ENCODE results near the gene IMMP1L.
"Not testable (repeated sequence)": the region's sequence is repeated elsewhere in the genome, so short reads cannot be mapped to it uniquely, and the experiment has no call there.

The IMMP1L gene, protein sequence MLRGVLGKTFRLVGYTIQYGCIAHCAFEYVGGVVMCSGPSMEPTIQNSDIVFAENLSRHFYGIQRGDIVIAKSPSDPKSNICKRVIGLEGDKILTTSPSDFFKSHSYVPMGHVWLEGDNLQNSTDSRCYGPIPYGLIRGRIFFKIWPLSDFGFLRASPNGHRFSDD
- 2.2 to 5.1 reads per million in 2 donors for total RNA-seq

DNA sequence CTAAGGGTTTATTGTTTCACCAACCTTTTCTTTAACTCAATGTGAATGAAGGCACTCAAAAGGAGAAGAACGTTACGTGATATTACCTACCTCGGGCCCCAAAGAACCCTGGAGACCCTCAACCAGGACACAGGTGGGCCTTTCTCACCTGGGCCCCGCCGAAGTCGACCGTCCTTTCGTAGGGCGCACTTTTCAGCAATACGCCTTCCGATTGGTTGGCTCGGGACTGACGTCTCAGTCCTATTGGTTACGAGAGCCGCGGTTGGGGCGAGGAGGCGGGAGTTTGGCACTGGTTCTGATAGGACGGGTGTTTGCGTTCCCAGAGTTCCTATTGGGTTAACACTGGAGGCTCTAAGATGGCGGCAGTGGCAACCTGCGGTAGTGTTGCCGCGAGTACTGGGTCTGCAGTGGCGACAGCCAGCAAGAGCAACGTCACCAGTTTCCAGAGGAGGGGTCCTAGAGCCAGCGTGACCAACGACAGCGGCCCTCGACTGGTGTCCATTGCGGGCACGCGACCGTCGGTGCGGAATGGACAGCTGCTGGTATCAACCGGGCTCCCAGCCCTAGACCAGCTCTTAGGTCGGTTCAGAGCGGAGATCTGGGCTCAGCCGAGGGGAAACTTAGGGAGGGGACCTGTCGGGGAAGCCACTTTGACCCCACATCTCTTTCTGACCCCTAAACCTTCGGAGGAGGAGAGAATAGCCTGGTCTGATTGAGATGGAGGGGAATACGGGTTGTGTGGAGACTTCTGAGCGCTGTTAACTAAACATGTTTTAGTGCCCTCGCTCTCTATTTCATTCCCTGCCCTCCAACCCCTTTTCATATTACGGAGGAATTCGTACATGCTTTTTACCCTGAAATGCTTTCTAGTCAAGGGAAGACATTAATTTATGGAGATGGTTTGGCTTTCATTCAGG is at the start of gene IMMP1L, which contains the start of gene ELP4:
TSS of gene IMMP1L (minus strand) at position 194 of the 917 bp plus-strand sequence. CDS start 46,346 bp downstream, outside the sequence.
TSS of gene ELP4 (plus strand) at position 339 of the 917 bp plus-strand sequence. CDS start at position 357, 18 bp downstream.
- DNase-seq, result peak; percentile 79 to 97 (median 92)

DNA sequence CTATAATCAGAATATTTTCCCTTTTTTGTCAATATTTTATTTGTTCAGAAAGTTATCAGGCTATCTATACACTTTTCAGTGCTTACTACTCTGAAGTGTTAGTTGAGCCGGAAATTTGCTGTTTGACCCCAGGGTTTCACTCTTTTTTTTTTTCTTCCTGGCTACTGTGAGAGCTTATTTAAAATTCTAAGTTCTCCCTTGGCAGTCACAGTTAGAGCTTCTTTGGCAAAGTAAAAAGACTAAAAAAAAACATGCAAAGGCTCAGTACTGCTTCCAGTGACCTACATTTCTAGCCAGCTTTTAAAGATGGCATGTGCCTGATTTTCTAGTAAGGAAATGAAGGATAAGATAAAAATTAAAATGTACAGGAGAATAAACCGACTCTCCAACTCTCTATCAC is 48.6 kb upstream of the IMMP1L start:
- no peak for DNase-seq

DNA sequence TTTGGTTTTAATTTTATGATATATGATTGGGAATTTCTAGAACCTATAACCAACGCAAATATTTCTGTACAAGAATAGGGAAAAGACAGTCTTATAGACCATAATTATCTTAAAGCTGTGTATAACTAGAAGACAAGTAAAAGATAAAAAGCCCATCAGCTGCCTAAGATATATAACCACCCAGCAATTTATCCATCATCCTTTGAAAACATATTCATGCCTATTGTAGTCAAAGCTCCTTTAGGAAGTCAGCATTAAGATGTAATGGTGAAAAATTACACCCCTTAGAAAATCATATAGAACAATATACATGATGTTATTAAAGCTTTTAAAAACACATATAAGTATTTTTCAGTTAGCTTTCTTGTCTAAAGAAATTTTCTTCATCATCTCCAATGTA is 46.5 kb upstream of the IMMP1L start:
- no peak for DNase-seq

DNA sequence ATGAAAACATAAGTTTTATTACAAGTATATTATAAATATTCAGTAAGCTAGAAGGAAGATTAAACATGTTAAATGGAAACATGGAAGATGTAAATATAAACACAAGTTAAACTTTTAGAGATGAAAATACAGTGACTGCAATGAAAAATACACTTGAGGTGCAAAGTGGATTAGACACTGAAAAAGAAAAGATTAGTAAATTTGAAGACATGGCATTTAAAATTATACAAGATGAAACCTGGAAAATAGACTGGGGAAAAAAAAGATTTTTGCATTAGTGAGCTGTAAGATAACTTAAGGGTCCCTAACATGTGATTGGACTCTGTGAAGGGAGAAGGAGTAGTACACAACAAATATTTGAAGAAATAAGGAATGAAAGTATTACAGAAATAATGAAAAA is 33.4 kb upstream of the IMMP1L start:
- DNase-seq, result no peak

DNA sequence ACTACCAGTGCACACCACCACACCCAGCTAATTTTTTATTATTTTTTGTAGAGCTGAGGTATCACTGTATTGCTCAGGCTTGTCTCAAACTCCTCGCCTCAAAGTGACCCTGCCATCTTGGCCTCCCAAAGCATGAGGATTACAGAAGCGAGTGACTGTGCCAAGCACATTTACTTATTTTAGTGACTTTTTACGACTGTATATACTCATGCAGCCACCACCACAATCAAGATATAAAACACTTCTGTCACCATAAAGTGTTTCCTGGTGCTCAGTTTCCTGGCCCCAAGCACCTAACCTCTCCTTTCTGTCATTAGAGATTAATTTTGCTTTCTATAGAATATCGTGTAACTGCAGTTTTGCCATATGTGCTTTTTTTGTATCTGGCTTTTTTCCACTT is 26.1 kb upstream of the IMMP1L start:
- no peak for DNase-seq

DNA sequence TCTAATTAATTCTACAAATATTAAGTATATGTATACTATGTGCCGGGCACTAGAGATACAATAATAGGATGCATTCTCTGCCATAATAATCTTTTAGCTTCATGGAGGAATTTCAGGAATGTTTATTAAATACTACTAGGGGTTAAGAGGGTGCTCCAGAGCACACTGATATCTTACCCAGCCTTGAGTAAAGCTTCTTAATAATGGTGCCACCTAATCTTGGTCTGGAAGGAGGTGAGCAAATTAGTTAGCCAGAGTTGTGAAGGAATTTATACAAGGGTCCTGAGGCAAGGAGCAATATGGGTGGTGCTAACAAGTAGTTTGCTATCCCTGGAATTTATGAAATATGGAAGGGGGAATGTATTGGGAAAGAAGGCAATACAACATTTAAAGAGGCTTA is 21.9 kb upstream of the IMMP1L start:
- DNase-seq, result no peak

DNA sequence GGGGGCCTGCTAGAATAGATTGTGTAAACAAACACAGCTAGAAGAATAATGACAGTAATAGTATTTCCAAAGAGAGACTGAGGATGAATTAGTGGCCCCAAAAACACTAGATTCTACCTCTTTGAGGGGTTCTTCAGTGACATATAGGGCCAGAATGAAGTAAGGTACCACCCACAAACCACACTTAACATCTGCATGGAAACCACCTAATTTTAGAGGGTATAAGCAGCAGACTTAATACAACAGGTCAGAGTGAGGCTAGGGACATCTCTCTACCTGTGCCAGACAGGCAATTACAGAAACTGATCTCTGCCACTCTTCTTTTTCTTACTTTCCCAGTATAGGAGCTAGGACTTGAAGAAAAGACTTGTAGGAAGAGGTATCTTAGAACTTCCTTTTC is 20.3 kb upstream of the IMMP1L start:
- DNase-seq, result peak in 1 of 5 experiments; percentile 1

DNA sequence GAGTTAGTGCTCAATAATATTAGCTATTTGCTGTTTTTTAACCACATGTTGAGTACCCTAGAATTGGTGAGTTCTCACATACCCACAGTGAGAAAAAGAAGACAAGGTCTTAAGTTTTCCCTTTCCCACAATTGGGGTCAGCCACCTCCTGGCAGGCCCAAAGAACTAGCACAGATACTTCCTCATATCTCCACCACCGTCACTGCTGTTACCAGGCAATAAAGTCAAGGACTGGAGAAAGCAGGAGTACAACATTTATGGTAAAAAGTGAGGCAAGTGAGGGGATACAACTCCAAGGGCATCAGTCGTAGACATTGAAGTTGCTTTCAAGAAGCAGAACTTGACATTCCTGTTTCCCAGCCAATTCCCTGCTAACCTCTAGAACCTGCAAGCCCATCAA is 19.8 kb upstream of the IMMP1L start:
- DNase-seq, result no peak

DNA sequence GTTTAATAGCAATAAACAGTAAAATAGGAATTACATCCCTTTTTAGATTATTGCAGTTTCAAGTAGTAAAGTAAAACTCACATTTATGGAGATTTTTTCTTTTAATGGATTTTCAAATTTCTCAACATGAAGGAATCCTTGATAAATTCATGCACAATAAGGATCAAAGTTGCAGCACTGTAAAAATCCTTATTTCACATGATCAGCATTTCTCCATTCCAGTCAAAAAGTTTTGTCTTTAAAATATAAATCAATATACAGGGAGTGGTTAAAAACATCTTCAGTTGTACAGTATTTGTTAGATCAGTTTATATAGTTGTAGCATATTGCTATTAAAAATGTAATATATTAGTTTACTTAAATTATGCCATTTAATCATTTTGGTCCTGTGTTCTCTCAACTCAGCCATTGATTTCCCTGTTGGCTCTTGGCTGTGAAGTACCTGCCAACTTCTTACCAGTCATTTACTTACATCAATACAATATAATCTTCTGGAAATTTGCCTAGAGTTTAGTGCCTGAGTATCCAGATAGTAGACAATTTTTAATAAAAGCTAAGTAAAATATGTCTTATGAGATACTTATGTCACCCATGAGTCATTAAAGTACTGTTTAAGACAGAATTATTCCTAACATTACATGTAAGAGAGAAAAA is 12.2 kb upstream of the IMMP1L start:
- DNase-seq, result no peak

DNA sequence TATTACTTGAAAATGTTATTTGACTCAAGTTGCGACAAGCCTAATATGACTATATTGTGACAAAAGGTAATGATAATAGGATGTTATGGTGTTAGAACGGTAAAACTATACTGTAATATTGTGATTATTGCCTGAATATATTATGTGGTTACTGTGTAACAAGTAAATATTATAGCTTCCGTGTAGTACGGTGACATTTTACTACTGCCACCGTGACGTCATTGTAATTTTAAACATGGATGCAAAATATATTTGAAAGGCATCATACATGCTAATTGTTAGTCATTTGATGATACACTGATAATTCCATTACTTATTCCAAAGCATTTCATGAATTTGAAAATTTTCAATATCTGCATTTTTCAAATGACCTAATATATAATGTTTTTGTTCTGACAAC is 2.7 kb upstream of the IMMP1L start:
- DNase-seq, result no peak

DNA sequence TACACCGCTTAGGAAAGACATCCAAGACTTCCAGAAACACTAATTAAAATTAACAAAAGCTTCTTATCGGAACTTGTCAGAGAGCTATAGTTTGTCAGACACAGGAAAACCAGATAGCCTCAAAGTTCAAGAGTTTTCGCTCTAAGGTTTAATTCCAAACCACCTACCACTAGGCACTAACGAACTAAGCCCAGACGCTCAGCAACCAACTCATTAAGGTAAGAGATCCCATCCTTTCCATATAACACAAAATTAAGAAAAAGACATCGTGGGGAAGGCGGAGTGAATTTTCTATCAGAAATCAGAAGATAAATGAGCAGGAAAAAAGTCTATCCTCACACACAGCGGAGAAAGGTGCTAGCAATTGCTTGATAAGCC is 382 bp downstream of the IMMP1L start:
- peak in 1 of 5 experiments; percentile 37 for DNase-seq

DNA sequence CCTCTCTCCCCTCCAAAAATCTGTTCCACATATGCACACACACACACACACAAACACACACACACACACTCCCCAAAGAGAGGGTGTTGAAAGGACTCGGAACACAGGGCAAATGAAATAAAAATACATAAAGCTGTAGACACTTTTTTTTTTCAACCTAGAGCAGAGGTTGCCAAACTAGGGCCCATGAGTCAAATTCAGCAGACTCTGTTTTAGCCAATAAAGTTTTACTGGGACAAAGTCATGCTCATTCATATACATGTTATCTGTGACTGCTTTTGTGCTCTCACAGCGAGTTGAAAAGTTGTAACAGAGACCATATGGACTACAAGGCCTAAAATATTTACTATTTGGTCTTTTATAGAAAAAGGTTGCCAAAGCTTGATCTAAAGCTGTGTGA is 8.9 kb downstream of the IMMP1L start:
- DNase-seq, result no peak

DNA sequence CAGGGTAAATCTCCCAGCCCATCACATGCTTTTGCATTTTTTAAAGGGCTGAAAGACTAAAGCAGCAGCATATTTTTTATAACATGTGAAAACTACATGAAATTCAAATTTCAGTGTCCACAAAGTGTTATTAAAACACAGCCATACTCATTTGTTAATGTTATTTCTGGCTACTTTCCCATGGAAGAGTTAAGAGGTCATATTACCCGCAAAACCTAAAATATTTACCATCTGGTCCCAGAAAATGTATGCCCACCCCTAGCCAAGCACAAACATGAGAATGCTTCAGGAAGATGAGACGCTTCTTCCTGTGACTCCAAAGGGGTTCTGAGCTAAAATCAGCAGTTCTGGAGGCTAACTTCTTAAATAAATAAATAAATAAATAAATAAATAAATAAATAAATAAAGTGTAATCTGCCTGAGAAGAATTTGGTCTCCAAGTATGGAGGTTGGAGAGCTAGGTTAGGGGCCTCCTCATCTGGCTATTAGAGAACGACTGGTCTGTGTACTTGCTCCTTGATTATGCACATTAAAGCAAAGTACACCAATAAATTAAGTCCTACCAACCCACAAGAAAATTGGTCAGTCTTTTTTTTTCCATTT is 9.7 kb downstream of the IMMP1L start:
- DNase-seq, result no peak

DNA sequence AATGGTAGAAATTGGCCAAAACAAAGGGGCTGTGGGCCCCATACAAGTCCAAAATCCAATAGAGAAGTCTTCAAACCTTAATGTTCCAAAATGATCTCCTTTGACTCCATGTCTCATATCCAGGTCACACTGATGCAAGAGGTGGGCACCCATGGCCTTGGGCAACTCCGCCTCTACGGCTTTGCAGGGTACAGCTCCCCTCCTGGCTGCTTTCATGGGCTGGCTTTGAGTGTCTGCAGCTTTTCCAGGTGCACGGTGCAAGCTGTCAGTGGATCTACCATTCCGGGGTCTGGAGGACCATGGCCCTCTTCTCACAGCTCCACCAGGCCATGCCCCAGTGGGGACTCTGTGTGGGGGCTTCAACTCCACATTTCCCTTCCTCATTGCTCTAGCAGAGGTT is 15.7 kb downstream of the IMMP1L start:
- DNase-seq, result not testable (repeated sequence)

DNA sequence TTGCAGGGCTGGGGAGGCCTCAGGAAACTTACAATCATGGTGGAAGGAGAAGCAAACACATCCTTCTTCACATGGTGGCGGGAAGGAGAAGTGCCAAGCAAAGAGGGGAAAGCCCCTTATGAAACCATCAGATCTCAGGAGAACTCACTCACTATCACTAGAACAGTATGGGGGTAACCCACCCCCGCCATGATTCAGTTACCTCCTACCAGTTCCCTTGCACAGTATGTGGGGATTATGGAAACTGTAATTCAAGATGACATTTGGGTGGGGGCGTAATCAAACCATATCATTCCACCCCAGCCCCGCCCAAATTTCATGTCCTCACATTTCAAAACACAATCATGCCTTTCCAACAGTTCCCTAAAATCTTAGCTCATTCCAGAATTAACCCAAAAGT is 16.2 kb downstream of the IMMP1L start:
- DNase-seq, result no peak

DNA sequence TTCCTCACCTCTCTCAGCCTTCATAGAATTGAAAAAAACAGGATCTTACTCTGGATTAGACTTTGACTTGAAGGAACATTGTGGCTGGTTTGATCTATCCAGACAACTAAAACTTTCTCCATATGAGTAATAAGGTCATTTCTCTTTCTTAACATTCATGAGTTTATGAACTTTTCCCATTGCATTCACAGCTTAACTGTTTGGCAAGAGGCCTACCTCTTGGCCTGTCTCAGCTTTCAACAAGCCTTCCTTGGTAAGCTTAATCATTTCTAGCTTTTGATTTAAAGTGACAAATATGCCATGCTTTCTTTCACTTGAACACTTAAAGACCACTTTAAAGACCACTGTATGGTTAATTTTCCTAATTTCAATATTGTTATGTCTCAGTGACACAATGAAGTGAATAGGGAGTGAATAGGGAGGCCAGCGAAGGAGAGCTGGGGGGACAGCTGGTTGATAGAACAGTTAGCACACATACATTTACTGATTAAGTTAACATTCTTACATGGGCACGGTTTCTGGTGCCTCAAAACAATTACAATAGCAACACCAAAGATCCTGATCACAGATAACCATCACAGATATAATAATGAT is 17.0 kb downstream of the IMMP1L start:
- DNase-seq, result no peak

DNA sequence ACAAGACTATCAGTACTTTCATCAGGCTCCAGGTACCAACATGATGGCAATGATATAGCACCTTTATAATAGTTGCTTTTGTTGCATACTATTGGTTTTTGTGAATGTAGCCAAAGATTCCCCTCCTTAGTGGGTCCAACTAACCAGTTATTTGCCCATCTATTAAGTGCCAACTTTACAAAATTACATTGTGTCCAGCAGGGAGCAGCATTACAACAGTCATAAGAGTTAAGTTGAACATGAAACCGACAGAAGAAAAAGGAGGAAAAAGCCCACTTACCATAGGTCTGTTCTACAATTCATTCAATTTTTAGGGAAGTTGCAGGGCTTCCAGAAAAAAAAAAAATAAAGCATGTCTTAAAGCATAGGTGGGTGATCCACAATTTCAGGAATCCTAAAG is 21.6 kb downstream of the IMMP1L start:
- peak in 1 of 5 experiments; percentile 30 for DNase-seq

DNA sequence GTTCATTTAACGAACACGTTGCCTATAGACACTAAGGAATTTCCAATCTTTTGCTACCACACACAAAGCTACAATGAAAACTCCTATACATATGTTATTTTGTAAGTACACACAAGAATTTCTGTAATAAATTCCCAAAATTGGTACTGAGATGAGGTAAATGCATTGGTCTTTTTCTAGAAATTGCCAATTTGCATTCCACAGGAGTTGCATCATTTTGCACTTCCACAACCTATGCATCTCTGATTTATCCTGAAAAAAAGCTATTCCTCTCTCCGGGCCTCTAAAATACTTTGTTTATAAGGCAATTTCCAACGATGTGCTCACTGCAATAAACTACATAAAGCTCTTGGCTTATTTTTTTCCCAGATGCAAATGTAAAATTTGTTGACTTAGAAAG is 24.9 kb downstream of the IMMP1L start:
- DNase-seq, result no peak

DNA sequence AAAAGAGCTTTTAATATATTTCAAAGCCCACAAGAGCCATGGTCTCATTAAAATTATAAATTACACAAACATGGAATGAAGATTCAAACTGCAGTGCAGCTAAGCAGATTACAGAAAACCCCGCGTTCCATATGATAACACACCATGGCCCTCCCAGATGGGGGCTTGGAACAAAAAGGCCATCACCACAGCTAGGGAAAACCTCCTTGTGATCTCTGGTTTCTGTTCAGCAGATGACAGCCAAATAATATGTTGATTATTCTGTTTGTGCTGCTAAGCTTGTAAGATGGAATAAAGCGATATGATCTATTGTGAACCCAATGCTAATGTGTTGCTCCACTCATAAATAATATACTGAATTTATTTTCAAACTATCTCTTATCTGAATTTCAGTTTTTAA is 28.5 kb downstream of the IMMP1L start:
- DNase-seq, result no peak

DNA sequence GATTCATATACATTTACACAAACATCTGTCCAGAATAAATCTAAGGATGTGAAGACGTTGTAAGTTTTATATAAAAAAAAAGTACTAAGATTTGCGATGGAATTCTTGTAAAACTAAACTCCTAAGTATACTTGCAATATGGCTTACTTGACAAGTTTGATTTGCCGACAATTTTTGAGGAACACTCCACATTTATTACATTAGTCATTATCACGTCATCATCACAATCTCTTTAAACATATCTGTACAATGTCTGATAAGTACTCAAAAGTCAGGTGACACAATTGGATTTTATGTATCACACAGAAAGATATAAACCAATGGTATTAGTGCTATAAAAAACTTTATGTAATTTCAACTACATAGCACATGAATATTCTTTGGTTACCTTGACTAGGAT is 30.4 kb downstream of the IMMP1L start:
- DNase-seq, result no peak

DNA sequence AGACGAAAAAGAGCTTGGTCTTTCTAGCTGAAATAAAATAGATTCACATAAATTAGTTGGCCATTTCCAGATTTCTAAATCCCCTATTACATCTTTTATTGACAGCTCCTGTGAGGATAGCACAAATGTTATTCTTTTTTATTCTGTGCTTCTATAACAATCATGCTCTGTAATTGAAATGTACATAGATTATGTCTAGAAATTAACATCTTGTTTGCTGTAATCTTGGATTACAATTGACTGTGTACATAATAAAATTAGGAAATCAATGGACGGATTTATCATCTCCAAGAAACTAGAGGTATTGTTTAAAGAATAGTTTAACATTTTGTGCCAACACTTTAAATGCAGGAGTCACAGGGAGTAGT is 31.2 kb downstream of the IMMP1L start:
- no peak for DNase-seq

DNA sequence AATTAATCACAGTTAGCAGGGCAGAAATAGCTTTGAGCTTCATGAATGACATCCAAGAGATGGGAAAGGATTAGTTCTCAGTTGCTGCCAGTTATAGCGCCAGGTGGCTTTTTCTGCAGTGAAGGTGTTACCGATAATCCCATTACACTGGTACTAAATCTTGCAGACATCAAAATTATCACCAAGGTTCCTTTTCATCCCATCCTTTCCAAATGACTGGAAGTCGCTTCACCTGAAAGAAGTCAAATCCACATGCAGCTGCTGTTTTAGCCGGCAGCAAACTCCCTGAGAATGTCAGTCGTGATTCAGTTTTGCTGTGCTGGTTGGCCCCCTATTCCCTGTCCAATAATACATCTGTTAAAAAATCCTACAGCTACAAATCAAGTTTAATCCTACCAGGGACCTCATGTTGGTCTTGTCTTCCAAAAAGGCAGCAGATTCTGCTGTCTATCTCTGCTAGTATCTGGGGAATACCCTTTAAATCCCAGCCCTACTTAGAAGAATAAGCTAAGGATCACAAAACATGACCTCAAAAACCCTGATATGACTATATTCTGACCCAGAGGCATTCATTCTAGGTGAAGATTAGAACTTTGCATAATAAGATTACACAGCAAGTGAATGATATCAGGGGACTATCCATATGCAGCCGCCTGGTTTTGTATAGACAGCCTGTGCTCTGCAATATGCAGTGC is 31.7 kb downstream of the IMMP1L start:
- DNase-seq, result peak in 1 of 5 experiments; percentile 1

Measured in T-helper 2 cell (primary cell).